Measurements from ENCODE around the gene MPL.

The MPL gene

DNA sequence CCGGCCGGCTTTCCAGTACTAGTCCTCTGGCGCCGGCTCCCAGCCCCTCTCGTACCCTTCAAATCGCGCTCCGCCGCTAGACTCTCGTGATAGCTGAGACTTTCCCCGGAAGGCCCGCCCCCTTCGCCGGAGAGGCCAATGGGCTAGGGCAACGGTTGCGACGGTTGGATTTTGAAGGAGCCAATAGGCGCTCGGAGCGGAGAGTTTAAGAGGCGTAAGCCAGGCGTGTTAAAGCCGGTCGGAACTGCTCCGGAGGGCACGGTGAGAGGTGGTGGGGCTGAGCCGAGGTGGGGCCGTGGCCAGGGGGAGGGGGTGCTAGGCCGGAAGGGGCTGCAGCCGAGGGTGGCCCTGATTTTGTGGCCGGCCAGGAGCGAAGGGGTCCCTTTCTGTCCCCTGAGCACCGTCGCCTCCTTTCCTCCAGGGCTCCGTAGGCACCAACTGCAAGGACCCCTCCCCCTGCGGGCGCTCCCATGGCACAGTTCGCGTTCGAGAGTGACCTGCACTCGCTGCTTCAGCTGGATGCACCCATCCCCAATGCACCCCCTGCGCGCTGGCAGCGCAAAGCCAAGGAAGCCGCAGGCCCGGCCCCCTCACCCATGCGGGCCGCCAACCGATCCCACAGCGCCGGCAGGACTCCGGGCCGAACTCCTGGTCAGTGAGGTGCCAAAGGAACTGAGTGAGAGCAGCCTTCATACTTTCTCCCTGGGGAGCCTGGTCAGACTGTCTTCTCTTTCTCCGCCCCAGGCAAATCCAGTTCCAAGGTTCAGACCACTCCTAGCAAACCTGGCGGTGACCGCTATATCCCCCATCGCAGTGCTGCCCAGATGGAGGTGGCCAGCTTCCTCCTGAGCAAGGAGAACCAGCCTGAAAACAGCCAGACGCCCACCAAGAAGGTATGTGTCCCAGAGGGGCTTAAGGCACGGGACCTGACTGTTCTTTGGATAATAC lies 21.4 kb downstream of the MPL start, which contains the start of gene CDC20:
Gene CDC20 (plus strand): TSS at position 236 of the 948 bp plus-strand sequence. CDS start 235 bp downstream, at position 471.
- Histone ChIP-seq H3K4me2 (peak within 1 kb of the TSS; percentile 70), H4K20me1 (ENCODE audit: insufficient read depth) (no peaks in the 10 kb centered on the region), H3K27me3 (ENCODE audit: insufficient read depth, low read depth) (no peaks in the 10 kb centered on the region), H3K36me3 (ENCODE audit: insufficient read depth) (no peaks in the 10 kb centered on the region), H2AFZ (ENCODE audit: low read depth) (peak within 1 kb of the TSS; percentile 94), H3K4me1 (ENCODE audit: low read depth, poor library complexity, severe bottlenecking) (peaks cover 23% of the 10 kb centered on the region), H3K9ac (peak within 1 kb of the TSS; percentile 61; the same call in 1 of the 2 replicates), H3K4me3 (IDR thresholded peaks at IDR 0.05; ENCODE audit: insufficient read depth, low read depth, low read length) (peak within 1 kb of the TSS; percentile 93), H3K79me2 (ENCODE audit: insufficient read depth, low read depth) (peaks cover 23% of the 10 kb centered on the region), H3K27ac (peak within 1 kb of the TSS; percentile 63)
- TF ChIP-seq, protein P1, sequence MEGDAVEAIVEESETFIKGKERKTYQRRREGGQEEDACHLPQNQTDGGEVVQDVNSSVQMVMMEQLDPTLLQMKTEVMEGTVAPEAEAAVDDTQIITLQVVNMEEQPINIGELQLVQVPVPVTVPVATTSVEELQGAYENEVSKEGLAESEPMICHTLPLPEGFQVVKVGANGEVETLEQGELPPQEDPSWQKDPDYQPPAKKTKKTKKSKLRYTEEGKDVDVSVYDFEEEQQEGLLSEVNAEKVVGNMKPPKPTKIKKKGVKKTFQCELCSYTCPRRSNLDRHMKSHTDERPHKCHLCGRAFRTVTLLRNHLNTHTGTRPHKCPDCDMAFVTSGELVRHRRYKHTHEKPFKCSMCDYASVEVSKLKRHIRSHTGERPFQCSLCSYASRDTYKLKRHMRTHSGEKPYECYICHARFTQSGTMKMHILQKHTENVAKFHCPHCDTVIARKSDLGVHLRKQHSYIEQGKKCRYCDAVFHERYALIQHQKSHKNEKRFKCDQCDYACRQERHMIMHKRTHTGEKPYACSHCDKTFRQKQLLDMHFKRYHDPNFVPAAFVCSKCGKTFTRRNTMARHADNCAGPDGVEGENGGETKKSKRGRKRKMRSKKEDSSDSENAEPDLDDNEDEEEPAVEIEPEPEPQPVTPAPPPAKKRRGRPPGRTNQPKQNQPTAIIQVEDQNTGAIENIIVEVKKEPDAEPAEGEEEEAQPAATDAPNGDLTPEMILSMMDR (conservative IDR thresholded peaks at IDR 0.05; ENCODE audit: low read depth, low read length), result no peak

DNA sequence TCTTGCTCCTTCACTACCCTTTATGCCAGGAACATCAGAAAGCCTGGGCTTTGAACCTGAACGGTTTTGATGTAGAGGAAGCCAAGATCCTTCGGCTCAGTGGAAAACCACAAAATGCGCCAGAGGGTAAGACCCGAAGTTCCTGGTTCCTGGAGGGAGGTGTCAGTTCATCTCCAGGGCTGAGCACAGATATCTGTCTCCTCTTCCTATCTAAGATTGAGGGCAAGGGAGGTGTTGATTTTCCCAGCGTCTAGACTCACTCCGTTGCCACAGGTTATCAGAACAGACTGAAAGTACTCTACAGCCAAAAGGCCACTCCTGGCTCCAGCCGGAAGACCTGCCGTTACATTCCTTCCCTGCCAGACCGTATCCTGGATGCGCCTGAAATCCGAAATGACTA lies 22.1 kb downstream of the MPL start:
- H4K20me1 ChIP-seq (ENCODE audit: insufficient read depth), result no peaks in the 10 kb centered on the region
- H3K27me3 ChIP-seq (ENCODE audit: insufficient read depth, low read depth), result no peaks in the 10 kb centered on the region
- peak overlapping the region; percentile 71 for H3K4me3 ChIP-seq (IDR thresholded peaks at IDR 0.05; ENCODE audit: insufficient read depth, low read depth, low read length)
- no peaks in the 10 kb centered on the region for H3K36me3 ChIP-seq (ENCODE audit: insufficient read depth)
- no peak overlapping the region for H3K27ac ChIP-seq
- peak overlapping the region; percentile 55; the same call in 1 of the 2 replicates for H3K9ac ChIP-seq
- peaks cover 23% of the 10 kb centered on the region for H3K79me2 ChIP-seq (ENCODE audit: insufficient read depth, low read depth)
- peaks cover 23% of the 10 kb centered on the region for H3K4me1 ChIP-seq (ENCODE audit: low read depth, poor library complexity, severe bottlenecking)
- H2AFZ ChIP-seq (ENCODE audit: low read depth), result no peak overlapping the region
- TF ChIP-seq, protein P1 (conservative IDR thresholded peaks at IDR 0.05; ENCODE audit: low read depth, low read length), result no peak
- peak overlapping the region; percentile 70 for H3K4me2 ChIP-seq

DNA sequence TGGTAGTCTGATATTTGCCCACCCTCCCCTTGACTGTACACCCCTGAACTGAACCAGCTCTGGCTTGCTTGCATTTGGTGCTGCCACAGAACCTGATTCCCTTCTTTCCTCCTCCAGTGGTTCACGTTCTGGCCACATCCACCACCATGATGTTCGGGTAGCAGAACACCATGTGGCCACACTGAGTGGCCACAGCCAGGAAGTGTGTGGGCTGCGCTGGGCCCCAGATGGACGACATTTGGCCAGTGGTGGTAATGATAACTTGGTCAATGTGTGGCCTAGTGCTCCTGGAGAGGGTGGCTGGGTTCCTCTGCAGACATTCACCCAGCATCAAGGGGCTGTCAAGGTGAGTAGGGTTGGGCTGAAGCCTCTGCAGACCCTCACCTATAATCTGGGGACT lies 23.0 kb downstream of the MPL start:
- H3K79me2 ChIP-seq (ENCODE audit: insufficient read depth, low read depth), result peaks cover 23% of the 10 kb centered on the region
- H3K9ac ChIP-seq, result no peak overlapping the region
- no peak overlapping the region for H3K4me3 ChIP-seq (IDR thresholded peaks at IDR 0.05; ENCODE audit: insufficient read depth, low read depth, low read length)
- no peaks in the 10 kb centered on the region for H4K20me1 ChIP-seq (ENCODE audit: insufficient read depth)
- no peak overlapping the region for H2AFZ ChIP-seq (ENCODE audit: low read depth)
- H3K4me2 ChIP-seq, result peak overlapping the region; percentile 70; the same call in 1 of the 2 replicates
- TF ChIP-seq, protein P1 (conservative IDR thresholded peaks at IDR 0.05; ENCODE audit: low read depth, low read length), result no peak
- H3K36me3 ChIP-seq (ENCODE audit: insufficient read depth), result no peaks in the 10 kb centered on the region
- H3K27ac ChIP-seq, result no peak overlapping the region
- no peaks in the 10 kb centered on the region for H3K27me3 ChIP-seq (ENCODE audit: insufficient read depth, low read depth)
- peaks cover 23% of the 10 kb centered on the region for H3K4me1 ChIP-seq (ENCODE audit: low read depth, poor library complexity, severe bottlenecking)

DNA sequence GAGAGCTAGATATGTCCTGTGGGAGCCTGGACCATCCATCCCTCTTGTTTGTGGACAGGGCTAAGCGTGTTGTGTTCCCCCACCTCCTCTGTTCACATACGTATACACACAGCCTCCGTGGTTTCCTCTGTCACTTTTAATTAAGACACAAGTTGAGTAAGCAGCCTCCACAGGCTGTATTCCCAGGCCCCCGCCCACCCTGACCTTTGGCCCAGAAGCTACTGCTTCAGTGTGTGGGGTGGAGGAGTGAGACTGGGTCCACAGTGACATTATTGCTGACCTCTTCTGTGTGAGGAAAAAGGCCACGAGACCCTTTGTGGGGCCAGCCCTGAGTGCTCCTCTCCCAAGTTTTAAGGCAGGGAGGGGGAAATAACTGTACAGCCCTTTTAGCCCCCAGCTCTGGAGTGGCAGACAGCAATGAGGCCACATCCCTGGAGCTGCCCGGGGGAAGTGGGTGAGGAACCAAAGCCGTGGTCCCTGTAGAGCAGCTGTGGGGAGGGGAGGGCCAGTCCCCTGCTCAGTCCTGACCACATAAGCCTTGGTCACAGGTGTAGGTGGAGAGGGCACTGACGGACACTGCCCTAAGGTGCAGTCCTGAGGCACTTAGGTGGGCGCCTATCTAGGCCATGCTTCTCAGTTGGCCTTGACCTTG lies 25.8 kb downstream of the MPL start:
- Histone ChIP-seq H3K4me2 (no peak overlapping the region), H3K36me3 (ENCODE audit: insufficient read depth) (no peaks in the 10 kb centered on the region), H3K79me2 (ENCODE audit: insufficient read depth, low read depth) (peaks cover 32% of the 10 kb centered on the region)

More for the DNA sequence above, 25.8 kb downstream of the MPL start:
- Histone ChIP-seq H3K4me3 (IDR thresholded peaks at IDR 0.05; ENCODE audit: insufficient read depth, low read depth, low read length) (no peak overlapping the region), H4K20me1 (ENCODE audit: insufficient read depth) (no peaks in the 10 kb centered on the region), H3K9ac (no peak overlapping the region), H3K4me1 (ENCODE audit: low read depth, poor library complexity, severe bottlenecking) (peaks cover 24% of the 10 kb centered on the region), H3K27ac (no peak overlapping the region), H2AFZ (ENCODE audit: low read depth) (no peak overlapping the region), H3K27me3 (ENCODE audit: insufficient read depth, low read depth) (no peaks in the 10 kb centered on the region)
- TF ChIP-seq, protein P1 (conservative IDR thresholded peaks at IDR 0.05; ENCODE audit: low read depth, low read length), result no peak
